ENCODE measurements around the gene ZNFX1. TPM values are rescaled to one million over a fixed set of nuclear protein-coding genes. Genes with fewer than 3 reads are reported as not detected.
"Not testable (repeated sequence)": the region's sequence is repeated elsewhere in the genome, so short reads cannot be mapped to it uniquely, and the experiment has no call there.

ZNFX1 gene
- total RNA-seq, 2 experiments from 2014 or later = 50.6 to 51.6 TPM

- CTCF ChIA-PET = no interaction called here
Observed at GRCh38 chr20:49203011-49203410, 74.8 kb downstream of the ZNFX1 start.

GRCh38 chr20:49199729-49200293, 78.0 kb downstream of the ZNFX1 start:
- H3K4me3 Mint-ChIP-seq = no peak overlapping the region
- no peaks in the 10 kb centered on the region for H3K27me3 Mint-ChIP-seq
- intact Hi-C loops (cut with DNase I, micrococcal nuclease) = no loop called here
- POLR2A ChIA-PET = no interaction called here
- DNase-seq (no peak), ATAC-seq (ENCODE audit: poor library complexity) (no peak)
- no peaks in the 10 kb centered on the region for H3K4me1 ChIP-seq (ENCODE audit: insufficient read depth, low read length)
- H3K36me3 ChIP-seq (ENCODE audit: insufficient read depth, low read length) = no peaks in the 10 kb centered on the region
- no peak overlapping the region for H3K27ac Mint-ChIP-seq
- CTCF ChIA-PET = interaction anchor here (1.2 kb wide), 1 partner anchor 18 kb away, joined by 4 read pairs; no protein-coding TSS in a partner anchor
- no peaks in the 10 kb centered on the region for H3K9me3 ChIP-seq (ENCODE audit: control insufficient read depth in 1 of 2, insufficient read depth in 1 of 2, low read length in 2 of 2)
- H3K36me3 Mint-ChIP-seq (ENCODE audit: low read depth) = no peaks in the 10 kb centered on the region
- no peaks in the 10 kb centered on the region for H3K4me1 Mint-ChIP-seq (ENCODE audit: low read depth)
- no peaks in the 10 kb centered on the region for H3K9me3 Mint-ChIP-seq
- no peak for TF ChIP-seq CTCF (IDR thresholded peaks at IDR 0.05)
- H3K27me3 ChIP-seq (ENCODE audit: control insufficient read depth in 1 of 2, insufficient read depth in 2 of 2, low read length in 2 of 2) = no peaks in the 10 kb centered on the region
- no peak overlapping the region for H3K27ac ChIP-seq (ENCODE audit: low read depth in 1 of 2, low read length in 2 of 2)
- no peak overlapping the region for H3K4me3 ChIP-seq (ENCODE audit: low read length)

More at GRCh38 chr20:49203011-49203410, 74.8 kb downstream of the ZNFX1 start:
- Histone ChIP-seq H3K9me3 (ENCODE audit: control insufficient read depth in 1 of 2, insufficient read depth in 1 of 2, low read length in 2 of 2) (no peaks in the 10 kb centered on the region), H3K27ac (ENCODE audit: low read depth in 1 of 2, low read length in 2 of 2) (no peak overlapping the region), H3K27me3 (ENCODE audit: control insufficient read depth in 1 of 2, insufficient read depth in 2 of 2, low read length in 2 of 2) (no peaks in the 10 kb centered on the region), H3K36me3 (ENCODE audit: insufficient read depth, low read length) (no peaks in the 10 kb centered on the region), H3K4me1 (ENCODE audit: insufficient read depth, low read length) (no peaks in the 10 kb centered on the region), H3K4me3 (ENCODE audit: low read length) (no peak overlapping the region)
- Mint-ChIP-seq H3K36me3 (ENCODE audit: low read depth) (no peaks in the 10 kb centered on the region), H3K4me3 (no peak overlapping the region), H3K4me1 (ENCODE audit: low read depth) (no peaks in the 10 kb centered on the region), H3K9me3 (no peaks in the 10 kb centered on the region), H3K27me3 (no peaks in the 10 kb centered on the region), H3K27ac (no peak overlapping the region)
- ATAC-seq (ENCODE audit: poor library complexity) (no peak), DNase-seq (no peak)
- no peak for TF ChIP-seq CTCF (IDR thresholded peaks at IDR 0.05)
- POLR2A ChIA-PET = no interaction called here
- intact Hi-C loops (cut with DNase I, micrococcal nuclease) = no loop called here

- H3K36me3 Mint-ChIP-seq (ENCODE audit: low read depth); DNase-seq; H3K9me3 ChIP-seq (ENCODE audit: control insufficient read depth in 1 of 2, insufficient read depth in 1 of 2, low read length in 2 of 2); ATAC-seq (ENCODE audit: poor library complexity); H3K27me3 ChIP-seq (ENCODE audit: control insufficient read depth in 1 of 2, insufficient read depth in 2 of 2, low read length in 2 of 2); intact Hi-C loops (cut with DNase I, micrococcal nuclease); H3K27ac ChIP-seq (ENCODE audit: low read depth in 1 of 2, low read length in 2 of 2); H3K9me3 Mint-ChIP-seq; H3K4me1 ChIP-seq (ENCODE audit: insufficient read depth, low read length); H3K4me3 ChIP-seq (ENCODE audit: low read length); H3K27me3 Mint-ChIP-seq; POLR2A ChIA-PET; H3K4me3 Mint-ChIP-seq; H3K27ac Mint-ChIP-seq; H3K4me1 Mint-ChIP-seq (ENCODE audit: low read depth); H3K36me3 ChIP-seq (ENCODE audit: insufficient read depth, low read length): not testable (repeated sequence)
- CTCF ChIA-PET = interaction anchor here (2.0 kb wide), 1 partner anchor 24 kb away, joined by 5 read pairs; no protein-coding TSS in a partner anchor
Observed at GRCh38 chr20:49192944-49193518, 84.8 kb downstream of the ZNFX1 start.

Other genes with a start within 250 kb of the ZNFX1 start
- 10 to 100 TPM; 30.0 to 30.1 TPM for gene CSE1L, start 231.7 kb downstream of the ZNFX1 start, total RNA-seq
- 10 to 100 TPM; 61.4 to 65.8 TPM for gene STAU1, start 89.7 kb downstream of the ZNFX1 start, total RNA-seq
- gene DDX27, start 58.6 kb downstream of the ZNFX1 start, total RNA-seq = 100 to 1,000 TPM; 116 to 126 TPM
- under 1 TPM; 0.06 to 0.08 TPM for gene KCNB1, start 204.6 kb upstream of the ZNFX1 start, total RNA-seq

All from CD4-positive, alpha-beta T cell (primary cell).